ENCODE measurements around the gene HEXIM2. TPM values are rescaled to one million over a fixed set of nuclear protein-coding genes. Genes with fewer than 3 reads are reported as not detected.
"Not testable (repeated sequence)": the region's sequence is repeated elsewhere in the genome, so short reads cannot be mapped to it uniquely, and the experiment has no call there.

HEXIM2 gene
- polyA plus RNA-seq, 3 donors, result 2.5 to 3.0 (median 2.9) TPM

DNA sequence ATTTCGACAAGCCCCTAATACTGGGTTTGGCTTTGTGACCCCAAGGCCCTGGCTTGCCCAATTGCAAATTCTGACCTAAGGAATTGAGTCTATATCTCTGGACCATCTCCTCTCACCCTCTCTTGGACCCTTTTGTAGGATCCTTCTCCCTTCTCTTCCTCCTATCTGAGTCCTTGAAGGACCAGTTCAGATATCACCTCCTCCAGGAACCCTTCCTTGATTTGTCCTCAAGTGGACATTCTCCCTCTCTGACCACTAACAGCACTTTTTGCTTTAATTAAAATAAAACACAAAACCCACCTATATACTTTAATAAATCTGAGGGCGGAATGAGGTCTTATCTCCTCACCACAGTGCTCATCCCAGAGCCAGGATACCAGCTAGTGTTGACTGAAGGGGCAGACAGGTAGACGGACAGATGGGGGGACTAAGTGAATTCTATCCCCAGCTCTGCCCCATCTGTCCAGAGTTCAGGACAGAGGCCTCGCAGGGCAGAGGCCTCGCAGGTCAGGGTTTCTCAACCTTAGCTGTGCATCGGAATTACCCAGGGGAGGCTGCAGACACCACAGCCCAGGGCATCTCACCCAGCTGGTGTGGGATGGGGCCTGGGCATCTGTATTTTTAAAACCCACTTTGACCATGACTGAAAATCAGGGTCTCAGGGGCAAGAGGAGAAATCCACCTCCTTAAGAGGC is 38.5 kb upstream of the HEXIM2 start:
- no peak overlapping the region for H3K4me3 ChIP-seq (replicated peaks in 1 of 3; ENCODE audit: low read depth in 2 of 3, low read length in 3 of 3)
- no peaks in the 10 kb centered on the region for H3K79me2 ChIP-seq (ENCODE audit: insufficient read depth, low read length)
- no peaks in the 10 kb centered on the region for H3K36me3 ChIP-seq (replicated peaks in 1 of 2; ENCODE audit: control insufficient read depth in 1 of 2, insufficient read depth in 2 of 2, low read length in 2 of 2)
- Mint-ChIP-seq H3K27ac (peak overlapping the region in 6 of 7 donors; percentile 32 to 73 (median 56)), H3K9me3 (peaks cover 0 to 5% (median 0%) of the 10 kb centered on the region in 7 donors), H3K36me3 (peaks cover 0 to 5% of the 10 kb centered on the region in 2 donors), H3K4me3 (no peak overlapping the region), H3K4me1 (peaks cover 33% of the 10 kb centered on the region), H3K27me3 (ENCODE audit: low read depth in 3 of 3) (peaks cover 13 to 28% (median 17%) of the 10 kb centered on the region in 3 donors)
- H3K27ac ChIP-seq (ENCODE audit: low read depth in 1 of 2, low read length in 2 of 2), result peak overlapping the region in 1 of 2 donors; percentile 87
- H3K4me2 ChIP-seq (replicated peaks; ENCODE audit: extremely low read depth, low read length, poor library complexity, severe bottlenecking), result no peak overlapping the region
- no peak for DNase-seq
- no peak overlapping the region for H3K9ac ChIP-seq (ENCODE audit: insufficient read depth, low read length, poor library complexity, severe bottlenecking)
- WGBS (ENCODE audit: insufficient coverage), result 79% methylated on average over 4 of the region's 6 CpGs
- intact Hi-C loops (cut with micrococcal nuclease), result no loop called here
- H2AFZ ChIP-seq (ENCODE audit: insufficient read depth, low read depth, low read length, poor library complexity, severe bottlenecking), result no peak overlapping the region
- TF ChIP-seq CTCF (IDR thresholded peaks at IDR 0.05), result no peak
- H4K20me1 ChIP-seq (ENCODE audit: insufficient read depth, low read length), result no peaks in the 10 kb centered on the region
- no peaks in the 10 kb centered on the region for H3K9me3 ChIP-seq (replicated peaks in 1 of 2; ENCODE audit: control insufficient read depth in 1 of 2, insufficient read depth in 1 of 2, low read length in 2 of 2)
- H3K27me3 ChIP-seq (ENCODE audit: control insufficient read depth in 2 of 2, insufficient read depth in 2 of 2, low read length in 2 of 2), result peaks cover 0 to 22% of the 10 kb centered on the region in 2 donors
- peaks cover 17 to 38% of the 10 kb centered on the region in 2 donors for H3K4me1 ChIP-seq (ENCODE audit: control insufficient read depth in 1 of 2, insufficient read depth in 2 of 2, low read length in 2 of 2)

DNA sequence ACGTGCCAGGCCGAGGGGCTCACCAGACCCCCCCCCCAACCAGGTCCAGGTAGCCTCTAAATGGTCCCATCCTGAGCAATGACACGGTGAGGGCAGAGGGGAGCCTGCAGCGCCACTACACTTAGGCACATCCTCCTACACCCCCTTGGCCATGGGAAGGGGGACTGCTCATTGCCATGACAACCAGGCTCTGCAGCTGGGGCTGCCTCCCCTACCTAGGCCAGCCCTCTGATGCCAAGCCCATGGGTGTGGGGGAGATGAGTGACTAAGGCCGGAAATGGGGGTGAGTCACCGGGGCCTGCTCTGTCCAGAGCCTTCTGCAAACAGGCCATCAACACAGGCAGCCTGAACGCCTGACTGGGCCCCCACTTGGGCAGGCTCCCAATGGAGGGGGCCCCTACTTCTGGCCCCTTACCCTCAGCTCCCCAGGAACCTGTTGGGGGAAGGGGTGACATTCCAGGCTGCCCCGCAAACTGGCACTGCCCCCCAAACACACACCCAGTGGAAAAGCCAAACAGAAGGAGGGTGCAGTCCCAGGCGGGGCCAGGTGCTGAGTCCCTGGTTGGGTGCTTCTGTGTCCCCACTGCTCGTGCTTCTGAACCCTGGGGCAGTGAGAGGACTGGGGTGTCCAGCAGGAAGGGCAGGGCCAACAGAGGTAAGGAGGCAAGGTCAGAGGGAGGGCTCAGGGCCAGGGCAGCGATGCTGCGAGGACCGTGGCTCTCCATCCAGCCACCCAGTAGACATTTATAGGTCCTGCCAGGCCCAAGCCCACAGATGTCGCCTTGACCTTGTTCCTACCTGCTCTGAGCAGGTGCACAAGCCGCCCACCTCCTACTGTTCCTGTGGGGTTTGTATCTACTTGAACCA is 37.5 kb upstream of the HEXIM2 start:
- Histone ChIP-seq H3K4me1 (ENCODE audit: control insufficient read depth in 1 of 2, insufficient read depth in 2 of 2, low read length in 2 of 2) (peaks cover 17 to 38% of the 10 kb centered on the region in 2 donors), H3K27ac (ENCODE audit: low read depth in 1 of 2, low read length in 2 of 2) (peak overlapping the region; percentile 57 to 87), H3K79me2 (ENCODE audit: insufficient read depth, low read length) (no peaks in the 10 kb centered on the region), H3K36me3 (replicated peaks in 1 of 2; ENCODE audit: control insufficient read depth in 1 of 2, insufficient read depth in 2 of 2, low read length in 2 of 2) (no peaks in the 10 kb centered on the region), H2AFZ (ENCODE audit: insufficient read depth, low read depth, low read length, poor library complexity, severe bottlenecking) (peak overlapping the region; percentile 43), H4K20me1 (ENCODE audit: insufficient read depth, low read length) (no peaks in the 10 kb centered on the region), H3K4me2 (replicated peaks; ENCODE audit: extremely low read depth, low read length, poor library complexity, severe bottlenecking) (peak overlapping the region; percentile 40), H3K9ac (ENCODE audit: insufficient read depth, low read length, poor library complexity, severe bottlenecking) (peak overlapping the region; percentile 52), H3K27me3 (ENCODE audit: control insufficient read depth in 2 of 2, insufficient read depth in 2 of 2, low read length in 2 of 2) (peaks cover 0 to 22% of the 10 kb centered on the region in 2 donors), H3K4me3 (replicated peaks in 1 of 3; ENCODE audit: low read depth in 2 of 3, low read length in 3 of 3) (no peak overlapping the region), H3K9me3 (replicated peaks in 1 of 2; ENCODE audit: control insufficient read depth in 1 of 2, insufficient read depth in 1 of 2, low read length in 2 of 2) (no peaks in the 10 kb centered on the region)
- peak overlapping the region; percentile 28 to 46 for H3K4me3 Mint-ChIP-seq
- peaks cover 0 to 5% of the 10 kb centered on the region in 2 donors for H3K36me3 Mint-ChIP-seq
- peak; percentile 88 for DNase-seq
- WGBS (ENCODE audit: insufficient coverage), result 85% methylated on average over 7 of the region's 15 CpGs
- intact Hi-C loops (cut with micrococcal nuclease), result no loop called here
- H3K27me3 Mint-ChIP-seq (ENCODE audit: low read depth in 3 of 3), result peaks cover 10 to 25% (median 17%) of the 10 kb centered on the region in 3 donors
- peaks cover 0 to 5% (median 0%) of the 10 kb centered on the region in 7 donors for H3K9me3 Mint-ChIP-seq
- peak overlapping the region; percentile 85 to 95 (median 92) for H3K27ac Mint-ChIP-seq
- peaks cover 33% of the 10 kb centered on the region for H3K4me1 Mint-ChIP-seq
- TF ChIP-seq CTCF (IDR thresholded peaks at IDR 0.05), result no peak

GRCh38 chr17:45124797-45125122 is 36.9 kb upstream of the HEXIM2 start:
- Mint-ChIP-seq H3K27ac (peak overlapping the region; percentile 85 to 95 (median 92)), H3K4me1 (peaks cover 33% of the 10 kb centered on the region), H3K27me3 (ENCODE audit: low read depth in 3 of 3) (peaks cover 9 to 23% (median 17%) of the 10 kb centered on the region in 3 donors), H3K4me3 (peak overlapping the region in 1 of 2 donors; percentile 28)
- H2AFZ ChIP-seq (ENCODE audit: insufficient read depth, low read depth, low read length, poor library complexity, severe bottlenecking); DNase-seq; H3K9ac ChIP-seq (ENCODE audit: insufficient read depth, low read length, poor library complexity, severe bottlenecking); H3K4me3 ChIP-seq (replicated peaks in 1 of 3; ENCODE audit: low read depth in 2 of 3, low read length in 3 of 3); intact Hi-C loops (cut with micrococcal nuclease); H3K9me3 ChIP-seq (replicated peaks in 1 of 2; ENCODE audit: control insufficient read depth in 1 of 2, insufficient read depth in 1 of 2, low read length in 2 of 2); H3K79me2 ChIP-seq (ENCODE audit: insufficient read depth, low read length); H3K36me3 ChIP-seq (replicated peaks in 1 of 2; ENCODE audit: control insufficient read depth in 1 of 2, insufficient read depth in 2 of 2, low read length in 2 of 2); H4K20me1 ChIP-seq (ENCODE audit: insufficient read depth, low read length); H3K36me3 Mint-ChIP-seq; H3K9me3 Mint-ChIP-seq: not testable (repeated sequence)
- H3K4me2 ChIP-seq (replicated peaks; ENCODE audit: extremely low read depth, low read length, poor library complexity, severe bottlenecking), result peak overlapping the region; percentile 40
- WGBS (ENCODE audit: insufficient coverage), result 88% methylated on average over 4 of the region's 5 CpGs
- H3K27me3 ChIP-seq (ENCODE audit: control insufficient read depth in 2 of 2, insufficient read depth in 2 of 2, low read length in 2 of 2), result peaks cover 0 to 21% of the 10 kb centered on the region in 2 donors
- peak overlapping the region; percentile 57 to 87 for H3K27ac ChIP-seq (ENCODE audit: low read depth in 1 of 2, low read length in 2 of 2)
- peaks cover 17 to 38% of the 10 kb centered on the region in 2 donors for H3K4me1 ChIP-seq (ENCODE audit: control insufficient read depth in 1 of 2, insufficient read depth in 2 of 2, low read length in 2 of 2)
